ENCODE results near the gene PLA2G4E.

DNA sequence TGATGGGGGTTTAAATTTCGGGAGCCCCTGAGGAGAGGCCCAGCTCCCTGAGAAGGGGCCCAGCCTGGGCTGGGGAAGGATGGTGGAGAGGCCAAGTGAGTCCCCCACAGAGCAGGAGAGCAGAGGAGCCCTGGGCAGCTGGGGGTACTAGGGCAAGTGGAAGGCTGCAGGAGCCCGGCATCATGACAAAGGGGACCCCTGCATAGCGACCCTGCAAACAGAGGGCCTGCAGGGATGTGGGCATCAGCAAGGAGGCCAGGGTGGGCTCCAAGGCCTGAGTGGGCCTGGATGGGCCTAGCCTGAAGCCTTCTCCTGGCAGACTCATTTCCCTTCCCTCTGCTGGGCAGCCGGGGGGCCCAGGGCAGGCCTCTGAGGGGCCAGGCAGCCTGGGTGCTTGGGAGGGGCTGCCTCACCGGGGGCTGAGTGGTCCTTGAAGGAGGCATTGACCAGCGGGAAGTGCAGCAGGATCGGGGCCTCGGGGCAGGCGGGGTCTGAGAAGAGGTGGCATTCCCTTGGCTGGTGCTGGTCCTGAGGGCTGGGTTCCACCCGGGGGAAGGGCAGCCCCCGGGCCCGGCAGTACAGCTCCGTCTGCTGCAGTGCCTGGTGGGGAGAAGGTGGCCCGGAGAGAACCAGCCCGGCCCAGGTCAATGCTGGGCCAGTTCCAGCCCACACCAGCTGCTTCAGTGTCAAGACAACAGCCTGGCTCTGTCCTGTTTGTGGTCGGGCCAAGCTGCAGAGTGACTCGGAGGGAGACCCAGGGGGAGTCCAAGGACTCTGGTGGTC, 48.8 kb upstream of the PLA2G4E start:
- TF ChIP-seq, protein P1, sequence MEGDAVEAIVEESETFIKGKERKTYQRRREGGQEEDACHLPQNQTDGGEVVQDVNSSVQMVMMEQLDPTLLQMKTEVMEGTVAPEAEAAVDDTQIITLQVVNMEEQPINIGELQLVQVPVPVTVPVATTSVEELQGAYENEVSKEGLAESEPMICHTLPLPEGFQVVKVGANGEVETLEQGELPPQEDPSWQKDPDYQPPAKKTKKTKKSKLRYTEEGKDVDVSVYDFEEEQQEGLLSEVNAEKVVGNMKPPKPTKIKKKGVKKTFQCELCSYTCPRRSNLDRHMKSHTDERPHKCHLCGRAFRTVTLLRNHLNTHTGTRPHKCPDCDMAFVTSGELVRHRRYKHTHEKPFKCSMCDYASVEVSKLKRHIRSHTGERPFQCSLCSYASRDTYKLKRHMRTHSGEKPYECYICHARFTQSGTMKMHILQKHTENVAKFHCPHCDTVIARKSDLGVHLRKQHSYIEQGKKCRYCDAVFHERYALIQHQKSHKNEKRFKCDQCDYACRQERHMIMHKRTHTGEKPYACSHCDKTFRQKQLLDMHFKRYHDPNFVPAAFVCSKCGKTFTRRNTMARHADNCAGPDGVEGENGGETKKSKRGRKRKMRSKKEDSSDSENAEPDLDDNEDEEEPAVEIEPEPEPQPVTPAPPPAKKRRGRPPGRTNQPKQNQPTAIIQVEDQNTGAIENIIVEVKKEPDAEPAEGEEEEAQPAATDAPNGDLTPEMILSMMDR (IDR thresholded peaks at IDR 0.05) = no peak
- TF ChIP-seq POLR2A (IDR thresholded peaks at IDR 0.05) = no peak
